ENCODE results near the gene LMO1. TPM values are rescaled to one million over a fixed set of nuclear protein-coding genes. Genes with fewer than 3 reads are reported as not detected.

The LMO1 gene
- not detected in 2 replicates for total RNA-seq (2021)
- Bru-seq, nascent RNA, result percentile 11 among the genes with signal in this experiment
- BruChase-seq, experiment 1, labeled RNA remaining after a 2-hour chase, result percentile 10 among the genes with signal in this experiment
- BruChase-seq, experiment 2, labeled RNA remaining after a 6-hour chase, result percentile 7 among the genes with signal in this experiment
- long read RNA-seq, result 0 reads

DNA sequence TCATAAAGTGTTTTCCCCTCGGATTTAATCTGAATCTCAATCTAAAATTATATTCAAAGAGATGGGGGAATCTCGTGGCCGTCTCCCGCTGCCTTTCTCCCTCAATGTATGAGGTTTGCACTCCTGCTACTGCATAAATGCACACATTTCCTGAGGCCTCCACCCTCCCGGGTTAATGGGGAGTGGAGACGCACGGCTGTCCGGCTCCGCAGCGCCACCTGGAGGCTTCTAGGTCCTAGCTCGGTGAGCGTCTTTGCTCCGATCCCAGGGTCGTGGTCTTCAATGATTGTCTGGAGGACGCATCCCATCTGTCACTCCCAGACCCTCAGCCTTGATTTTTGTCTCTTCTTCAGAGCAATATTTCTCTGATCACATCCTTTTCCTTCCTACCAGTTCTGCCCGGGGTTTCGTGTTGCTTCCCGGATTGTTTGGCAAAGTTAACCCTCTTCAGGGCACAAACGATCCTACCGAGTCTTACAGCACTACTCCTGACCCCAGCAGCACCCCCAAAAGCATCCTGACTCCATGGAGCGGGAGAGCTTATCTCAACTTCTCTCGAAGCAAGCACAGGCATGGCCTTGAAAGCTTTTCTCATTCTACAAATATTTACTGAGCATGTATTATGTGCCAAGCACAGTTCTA, at the start of gene LMO1:
Gene LMO1 (minus strand): TSS at position 110 of the 642 bp plus-strand sequence. CDS start 516 bp downstream, outside the sequence.
- Histone ChIP-seq H4K20me1 (ENCODE audit: insufficient read depth) (no peaks in the 10 kb centered on the region), H3K79me2 (ENCODE audit: low read depth) (no peaks in the 10 kb centered on the region), H3K9me2 (ENCODE audit: insufficient read depth) (no peaks in the 10 kb centered on the region), H3K4me2 (peak within 1 kb of the TSS; percentile 61), H3K4me3 (peak within 1 kb of the TSS; percentile 11; the same call in 1 of the 2 replicates), H2AFZ (no peak within 1 kb of the TSS), H3F3A (ENCODE audit: insufficient read depth, low read depth) (no peaks in the 10 kb centered on the region), H3K27me3 (ENCODE audit: insufficient read depth, low read depth) (no peaks in the 10 kb centered on the region), H3K36me3 (ENCODE audit: low read depth) (no peaks in the 10 kb centered on the region), H3K9me3 (ENCODE audit: insufficient read depth, low read depth) (no peaks in the 10 kb centered on the region), H3K27ac (no peak within 1 kb of the TSS), H3K4me1 (replicated peaks; ENCODE audit: insufficient read depth) (0 out of 2 replicates have a peak, but pooled peaks cover 4% of the 10 kb centered on the region)
- BruUV-seq (replicated peaks), result no TSS peak
- peak in 1 of 2 experiments; percentile 66 for DNase-seq
- TF ChIP-seq EZH2 (IDR thresholded peaks at IDR 0.05; ENCODE audit: low read depth), result no peak
- TF ChIP-seq, protein P1, sequence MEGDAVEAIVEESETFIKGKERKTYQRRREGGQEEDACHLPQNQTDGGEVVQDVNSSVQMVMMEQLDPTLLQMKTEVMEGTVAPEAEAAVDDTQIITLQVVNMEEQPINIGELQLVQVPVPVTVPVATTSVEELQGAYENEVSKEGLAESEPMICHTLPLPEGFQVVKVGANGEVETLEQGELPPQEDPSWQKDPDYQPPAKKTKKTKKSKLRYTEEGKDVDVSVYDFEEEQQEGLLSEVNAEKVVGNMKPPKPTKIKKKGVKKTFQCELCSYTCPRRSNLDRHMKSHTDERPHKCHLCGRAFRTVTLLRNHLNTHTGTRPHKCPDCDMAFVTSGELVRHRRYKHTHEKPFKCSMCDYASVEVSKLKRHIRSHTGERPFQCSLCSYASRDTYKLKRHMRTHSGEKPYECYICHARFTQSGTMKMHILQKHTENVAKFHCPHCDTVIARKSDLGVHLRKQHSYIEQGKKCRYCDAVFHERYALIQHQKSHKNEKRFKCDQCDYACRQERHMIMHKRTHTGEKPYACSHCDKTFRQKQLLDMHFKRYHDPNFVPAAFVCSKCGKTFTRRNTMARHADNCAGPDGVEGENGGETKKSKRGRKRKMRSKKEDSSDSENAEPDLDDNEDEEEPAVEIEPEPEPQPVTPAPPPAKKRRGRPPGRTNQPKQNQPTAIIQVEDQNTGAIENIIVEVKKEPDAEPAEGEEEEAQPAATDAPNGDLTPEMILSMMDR (conservative IDR thresholded peaks at IDR 0.05), result peak; percentile 80
- intact Hi-C loops (cut with micrococcal nuclease; ENCODE audit: unreplicated experiment), result loop anchor here (1.0 kb wide), 1 partner anchor 39 kb away; no protein-coding TSS in a partner anchor
- ChIA-PET CTCF (interaction anchor here (0.6 to 1.2 kb wide), 3 partner anchors 9 to 71 kb away, joined by 3 to 11 read pairs (median 4); no protein-coding TSS in a partner anchor), POLR2A (ENCODE audit: unreplicated experiment) (no interaction called here)

GRCh38 chr11:8312986-8313385, 49.3 kb upstream of the LMO1 start:
- DNase-seq, result no peak
- CTCF ChIA-PET, result no interaction called here
- no peak overlapping the region for H3K27ac ChIP-seq
- no peak overlapping the region for H3K4me3 ChIP-seq
- H3K79me2 ChIP-seq (ENCODE audit: low read depth), result no peaks in the 10 kb centered on the region
- intact Hi-C loops (cut with micrococcal nuclease; ENCODE audit: unreplicated experiment), result no loop called here
- POLR2A ChIA-PET (ENCODE audit: unreplicated experiment), result no interaction called here
- no peaks in the 10 kb centered on the region for H3K36me3 ChIP-seq (ENCODE audit: low read depth)
- no peaks in the 10 kb centered on the region for H3F3A ChIP-seq (ENCODE audit: insufficient read depth, low read depth)
- H3K4me2 ChIP-seq, result no peak overlapping the region
- H3K4me1 ChIP-seq (replicated peaks; ENCODE audit: insufficient read depth), result no peaks in the 10 kb centered on the region
- H4K20me1 ChIP-seq (ENCODE audit: insufficient read depth), result no peaks in the 10 kb centered on the region
- TF ChIP-seq, protein P1 (conservative IDR thresholded peaks at IDR 0.05), result no peak
- no peak for TF ChIP-seq EZH2 (IDR thresholded peaks at IDR 0.05; ENCODE audit: low read depth)
- no TSS peak for BruUV-seq (replicated peaks)
- no peaks in the 10 kb centered on the region for H3K27me3 ChIP-seq (ENCODE audit: insufficient read depth, low read depth)
- H2AFZ ChIP-seq, result no peak overlapping the region
- H3K9me3 ChIP-seq (ENCODE audit: insufficient read depth, low read depth), result no peaks in the 10 kb centered on the region
- H3K9me2 ChIP-seq (ENCODE audit: insufficient read depth), result no peaks in the 10 kb centered on the region

GRCh38 chr11:8311366-8311765, 47.7 kb upstream of the LMO1 start:
- H3K27ac ChIP-seq, result no peak overlapping the region
- H3K79me2 ChIP-seq (ENCODE audit: low read depth), result no peaks in the 10 kb centered on the region
- H3K9me3 ChIP-seq (ENCODE audit: insufficient read depth, low read depth), result no peaks in the 10 kb centered on the region
- no peaks in the 10 kb centered on the region for H3K27me3 ChIP-seq (ENCODE audit: insufficient read depth, low read depth)
- no peak for DNase-seq
- H3K36me3 ChIP-seq (ENCODE audit: low read depth), result no peaks in the 10 kb centered on the region
- H3K4me2 ChIP-seq, result no peak overlapping the region
- no TSS peak for BruUV-seq (replicated peaks)
- no peak overlapping the region for H2AFZ ChIP-seq
- H3K4me1 ChIP-seq (replicated peaks; ENCODE audit: insufficient read depth), result no peaks in the 10 kb centered on the region
- POLR2A ChIA-PET (ENCODE audit: unreplicated experiment), result no interaction called here
- H3F3A ChIP-seq (ENCODE audit: insufficient read depth, low read depth), result no peaks in the 10 kb centered on the region
- no peak overlapping the region for H3K4me3 ChIP-seq
- no peaks in the 10 kb centered on the region for H4K20me1 ChIP-seq (ENCODE audit: insufficient read depth)
- CTCF ChIA-PET, result no interaction called here
- intact Hi-C loops (cut with micrococcal nuclease; ENCODE audit: unreplicated experiment), result no loop called here
- H3K9me2 ChIP-seq (ENCODE audit: insufficient read depth), result no peaks in the 10 kb centered on the region
- TF ChIP-seq EZH2 (IDR thresholded peaks at IDR 0.05; ENCODE audit: low read depth), result no peak
- TF ChIP-seq, protein P1 (conservative IDR thresholded peaks at IDR 0.05), result no peak

All from PC-9 (cell line).